Left lung (tissue), 10 donors: ENCODE measurements around the gene IL17REL. TPM values are rescaled to one million over a fixed set of nuclear protein-coding genes. Genes with fewer than 3 reads are reported as not detected.

Experiments used
- ATAC-seq: fragments of 200-7000 bp; cut with Tn5 transposase; one replicate; pipeline ENCODE4 v1.9.1; 2020; ENCODE audit warnings: moderate library complexity
- DNase-seq, 4 donors: peaks; one replicate each; pipeline ENCODE4 v3.0.0-alpha.2; 2013 to 2020
- H3K27ac ChIP-seq, 2 donors: fragments of 200-600 bp; sonication (generic) in 1 of 2; one replicate each; pipeline versions ENCODE4 v1.5.0 to v1.8.0; 2020 to 2021
- H3K27me3 ChIP-seq, 2 donors: fragments of 200-600 bp; sonication (generic) in 1 of 2; one replicate each; pipeline versions ENCODE4 v1.5.0 to v1.8.0; 2020 to 2021
- H3K36me3 ChIP-seq, 2 donors: fragments of 200-600 bp; sonication (generic) in 1 of 2; one replicate each; pipeline versions ENCODE4 v1.5.0 to v1.8.0; 2020 to 2021
- H3K4me1 ChIP-seq, 2 donors: fragments of 200-600 bp; one replicate each; pipeline ENCODE4 v1.8.0; 2021
- H3K4me3 ChIP-seq, 2 donors: fragments of 200-600 bp; sonication (generic) in 1 of 2; one replicate each; pipeline versions ENCODE4 v1.5.0 to v1.8.0; 2020 to 2021; ENCODE audit warnings: mild to moderate bottlenecking in 1 of 2
- H3K9me3 ChIP-seq, 2 donors: fragments of 200-600 bp; sonication (generic) in 1 of 2; one replicate each; pipeline versions ENCODE4 v1.5.0 to v1.8.0; 2020 to 2021
- intact Hi-C, 2 donors: fragments of 100-400 bp; cut with DNase I; formaldehyde crosslinking; loops; one replicate each; pipeline versions ENCODE4 v1.11.2 to v1.14.2; 2022
- polyA plus RNA-seq, 6 donors: library from polyadenylated mRNA; unstranded; fragments of 120-200 nt; gene quantifications; one replicate each; pipeline ENCODE4 v1.2.1, GENCODE V29; 2013; ENCODE audit not compliant: insufficient read length in 6 of 6
- total RNA-seq, 2 donors: library from RNA; stranded (reverse); fragmentation: NEBNext Ultra II Directional; extraction: Animal tissue kit (Norgen Biotek cat#: 25700); gene quantifications; one replicate each; pipeline ENCODE4 v1.2.1, GENCODE V29; 2021
- TF ChIP-seq, protein P1 (sequence below), 2 donors: fragments of 200-600 bp; sonication (generic) in 1 of 2; IDR thresholded peaks; one replicate each; pipeline versions ENCODE4 v1.5.0 to v1.8.0; 2021; ENCODE audit warnings: antibody characterized with exemption in 2 of 2
- donor health status: DM: no; HTN: yes; CAD: no.
- donor health status: DM: no; HTN: no; CAD: no.

The IL17REL gene
- total and polyA plus RNA-seq, 8 donors, result 0.06 to 0.17 (median 0.07) TPM; not detected in 3

DNA sequence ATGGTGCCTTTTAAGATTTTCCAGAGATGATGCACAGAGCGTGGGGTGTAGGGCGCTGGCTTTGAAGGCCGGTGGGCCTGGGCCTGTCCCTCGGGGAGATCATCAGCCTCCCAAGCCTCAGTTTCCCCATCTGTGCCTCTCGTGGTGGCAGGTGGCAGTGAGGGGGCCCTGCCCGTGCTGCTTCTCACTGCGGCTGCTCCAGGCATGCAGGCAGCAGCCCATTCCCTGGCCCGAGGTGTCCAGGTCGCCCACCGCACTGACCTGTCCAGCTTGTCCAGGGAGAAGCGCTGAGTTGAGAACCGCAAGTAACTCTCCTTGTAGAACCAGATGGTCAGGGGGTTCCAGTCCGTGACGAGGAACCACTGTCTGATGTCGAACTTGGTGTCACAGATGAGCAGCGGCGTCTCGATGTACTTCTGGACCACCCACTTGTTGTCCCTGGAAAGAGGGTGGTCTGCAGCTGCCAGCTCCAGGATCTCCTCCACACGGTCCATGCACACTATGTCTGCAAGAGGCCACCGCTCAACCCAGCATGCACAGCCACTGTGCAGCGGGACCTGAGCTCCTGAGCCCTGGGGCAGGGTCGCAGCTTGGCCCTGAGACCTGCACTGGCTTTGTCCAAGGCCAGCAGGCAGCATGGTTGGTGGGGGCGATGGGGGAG lies 20.5 kb upstream of the IL17REL start:
- H3K4me1 ChIP-seq, result peaks cover 3 to 10% of the 10 kb centered on the region in 2 donors
- no peaks in the 10 kb centered on the region for H3K36me3 ChIP-seq
- intact Hi-C loops, result no loop called here
- peak in 2 of 4 donors; percentile 14 to 45 for DNase-seq
- TF ChIP-seq, protein P1, sequence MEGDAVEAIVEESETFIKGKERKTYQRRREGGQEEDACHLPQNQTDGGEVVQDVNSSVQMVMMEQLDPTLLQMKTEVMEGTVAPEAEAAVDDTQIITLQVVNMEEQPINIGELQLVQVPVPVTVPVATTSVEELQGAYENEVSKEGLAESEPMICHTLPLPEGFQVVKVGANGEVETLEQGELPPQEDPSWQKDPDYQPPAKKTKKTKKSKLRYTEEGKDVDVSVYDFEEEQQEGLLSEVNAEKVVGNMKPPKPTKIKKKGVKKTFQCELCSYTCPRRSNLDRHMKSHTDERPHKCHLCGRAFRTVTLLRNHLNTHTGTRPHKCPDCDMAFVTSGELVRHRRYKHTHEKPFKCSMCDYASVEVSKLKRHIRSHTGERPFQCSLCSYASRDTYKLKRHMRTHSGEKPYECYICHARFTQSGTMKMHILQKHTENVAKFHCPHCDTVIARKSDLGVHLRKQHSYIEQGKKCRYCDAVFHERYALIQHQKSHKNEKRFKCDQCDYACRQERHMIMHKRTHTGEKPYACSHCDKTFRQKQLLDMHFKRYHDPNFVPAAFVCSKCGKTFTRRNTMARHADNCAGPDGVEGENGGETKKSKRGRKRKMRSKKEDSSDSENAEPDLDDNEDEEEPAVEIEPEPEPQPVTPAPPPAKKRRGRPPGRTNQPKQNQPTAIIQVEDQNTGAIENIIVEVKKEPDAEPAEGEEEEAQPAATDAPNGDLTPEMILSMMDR (IDR thresholded peaks at IDR 0.05), result no peak
- H3K27me3 ChIP-seq, result peaks cover 0 to 74% of the 10 kb centered on the region in 2 donors
- no peak overlapping the region for H3K4me3 ChIP-seq
- H3K27ac ChIP-seq, result no peak overlapping the region
- no peak for ATAC-seq
- H3K9me3 ChIP-seq, result no peaks in the 10 kb centered on the region

DNA sequence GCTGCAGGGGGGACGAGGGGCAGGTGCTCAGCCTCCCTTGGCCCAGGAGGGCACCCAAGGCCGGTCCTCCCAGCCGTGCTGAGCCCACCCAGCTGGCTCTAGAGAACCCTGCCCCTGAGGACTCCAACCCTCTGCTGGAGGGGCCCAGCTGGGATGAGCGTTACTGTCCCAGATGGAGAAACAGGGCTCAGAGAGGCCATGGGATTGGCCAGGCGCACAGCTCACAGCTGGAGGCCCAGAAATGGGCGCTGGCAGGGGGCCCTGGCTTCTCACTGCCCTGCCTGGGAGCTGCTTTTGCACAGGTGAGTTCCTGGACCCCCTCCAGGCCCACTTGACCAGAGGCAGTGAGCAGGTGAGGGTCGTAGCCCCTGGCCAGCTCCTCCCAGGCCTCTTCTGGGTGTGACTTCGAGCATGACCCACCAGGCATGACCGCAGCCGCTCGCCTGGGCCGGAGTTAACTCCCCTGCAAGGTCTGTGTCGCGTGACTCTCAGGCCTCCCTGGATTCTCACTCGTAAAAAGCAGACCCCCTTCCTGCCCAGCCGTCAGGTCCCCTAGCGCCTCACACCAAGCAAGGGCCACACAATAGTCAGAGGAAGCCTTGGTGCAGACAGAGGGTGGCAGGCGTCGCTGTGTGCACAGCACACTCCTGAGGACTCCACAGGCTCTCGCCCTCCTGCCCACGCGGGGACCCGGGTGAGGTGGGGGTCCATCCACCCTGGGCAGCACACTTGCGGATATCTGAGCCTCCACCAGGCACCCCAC lies 19.7 kb upstream of the IL17REL start:
- no peaks in the 10 kb centered on the region for H3K36me3 ChIP-seq
- H3K27ac ChIP-seq, result no peak overlapping the region
- intact Hi-C loops, result no loop called here
- TF ChIP-seq, protein P1 (IDR thresholded peaks at IDR 0.05), result no peak
- ATAC-seq, result no peak
- H3K27me3 ChIP-seq, result peaks cover 0 to 80% of the 10 kb centered on the region in 2 donors
- no peaks in the 10 kb centered on the region for H3K9me3 ChIP-seq
- no peak overlapping the region for H3K4me3 ChIP-seq
- peaks cover 3 to 10% of the 10 kb centered on the region in 2 donors for H3K4me1 ChIP-seq
- peak in 1 of 4 donors; percentile 61 for DNase-seq

DNA sequence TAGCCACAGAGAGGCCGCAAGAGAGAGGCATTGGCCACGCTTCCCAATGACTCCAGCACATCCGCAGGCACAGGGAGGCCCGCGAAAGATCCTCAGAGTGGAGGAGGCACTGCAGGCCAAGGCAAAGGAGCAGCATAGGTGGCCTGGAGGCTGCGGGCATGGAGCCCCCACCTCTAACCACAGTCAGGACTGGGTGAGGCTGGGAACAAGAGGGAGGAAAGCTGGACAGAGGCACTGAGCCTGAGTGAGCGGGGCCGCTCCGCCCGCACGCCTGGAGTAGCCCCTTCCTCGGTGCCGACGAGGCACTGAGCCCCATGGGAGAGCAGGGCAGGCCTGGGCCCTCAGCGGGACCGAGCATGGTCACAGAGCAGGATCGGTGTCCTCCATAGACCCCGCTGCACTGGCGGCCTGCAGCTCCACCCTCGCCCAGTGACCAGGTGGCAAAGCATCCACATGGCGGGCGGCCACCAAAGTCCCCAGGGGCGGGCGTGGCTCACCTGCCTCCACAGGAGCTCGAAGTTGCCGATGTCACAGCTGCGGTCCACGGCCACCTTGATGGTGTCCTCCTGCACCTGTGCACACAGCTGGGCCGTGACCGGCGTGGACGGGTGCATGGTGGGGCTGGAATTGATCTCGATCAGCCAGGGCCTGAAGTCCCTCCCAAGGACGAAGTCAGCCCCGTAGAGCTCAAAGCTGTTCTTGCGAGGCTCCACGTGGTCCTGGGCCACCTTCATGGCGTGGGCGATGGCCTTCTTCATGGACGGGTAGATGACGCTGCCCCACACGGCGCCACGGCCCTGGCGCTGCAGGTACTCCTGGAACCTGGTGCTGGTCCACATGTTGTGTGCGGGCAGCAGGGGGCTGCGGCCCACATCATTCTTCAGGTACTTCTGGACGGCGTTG lies 18.9 kb upstream of the IL17REL start:
- Histone ChIP-seq H3K9me3 (no peaks in the 10 kb centered on the region), H3K27ac (no peak overlapping the region), H3K27me3 (peaks cover 0 to 80% of the 10 kb centered on the region in 2 donors), H3K4me3 (no peak overlapping the region), H3K4me1 (peaks cover 3 to 10% of the 10 kb centered on the region in 2 donors), H3K36me3 (no peaks in the 10 kb centered on the region)
- TF ChIP-seq, protein P1 (IDR thresholded peaks at IDR 0.05), result no peak
- intact Hi-C loops, result loop anchor here in 1 of 2 donors (2.0 kb wide), 1 partner anchor 103 kb away; no protein-coding TSS in a partner anchor
- no peak for DNase-seq
- ATAC-seq, result no peak

DNA sequence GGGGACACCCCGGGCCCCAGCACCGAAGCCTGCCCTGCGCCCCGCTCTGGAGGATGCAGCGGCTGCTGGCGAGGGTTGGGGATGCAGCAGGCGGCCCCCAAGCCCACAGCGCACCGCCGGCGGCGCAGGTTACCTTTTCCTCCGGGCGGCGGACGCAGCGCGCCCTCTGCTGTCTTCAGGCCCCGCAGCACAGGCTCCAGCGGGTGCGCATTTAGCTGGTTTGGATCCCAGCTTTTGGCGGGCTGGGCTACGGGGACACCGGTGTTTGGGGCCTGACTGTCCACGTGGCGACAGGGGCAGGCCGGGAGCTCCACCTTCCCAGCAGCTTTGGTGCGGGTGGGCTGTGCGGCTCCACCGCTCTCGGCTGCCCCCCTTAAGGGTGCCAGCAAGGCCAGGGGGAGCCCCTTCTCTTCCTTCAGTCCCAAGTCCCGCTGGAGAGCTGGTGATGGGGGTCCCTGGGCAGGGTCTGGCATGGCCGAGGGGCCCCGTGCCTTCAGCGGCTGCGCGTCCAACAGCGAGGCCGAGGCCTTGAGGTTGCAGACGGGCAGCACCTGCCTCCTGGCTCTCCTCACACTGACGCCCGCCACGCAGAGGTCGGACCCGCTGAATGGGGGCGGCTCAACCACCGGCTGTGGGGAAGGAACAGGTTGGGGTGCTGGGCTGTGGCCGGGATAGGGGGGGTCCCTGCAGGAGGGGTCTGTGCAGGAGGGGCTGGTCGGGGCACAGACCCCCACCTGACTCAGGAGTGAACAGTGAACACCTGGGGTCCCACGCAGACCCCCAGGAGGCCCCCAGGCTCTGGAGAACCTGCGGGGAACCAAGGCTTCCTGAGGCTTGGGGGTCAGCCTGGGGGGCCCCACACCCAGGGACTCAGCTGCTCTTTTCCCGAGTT lies 18.0 kb upstream of the IL17REL start:
- peaks cover 0 to 78% of the 10 kb centered on the region in 2 donors for H3K27me3 ChIP-seq
- no peak overlapping the region for H3K4me3 ChIP-seq
- TF ChIP-seq, protein P1 (IDR thresholded peaks at IDR 0.05), result peak; percentile 87 to 90
- H3K9me3 ChIP-seq, result no peaks in the 10 kb centered on the region
- H3K36me3 ChIP-seq, result no peaks in the 10 kb centered on the region
- DNase-seq (peak in 3 of 4 donors; percentile 70 to 95 (median 74)), ATAC-seq (peak; percentile 96)
- H3K27ac ChIP-seq, result no peak overlapping the region
- H3K4me1 ChIP-seq, result peaks cover 3 to 10% of the 10 kb centered on the region in 2 donors
- intact Hi-C loops, result loop anchor here in 1 of 2 donors (2.0 kb wide), 1 partner anchor 102 kb away; no protein-coding TSS in a partner anchor
